ENCODE data around the gene ANKRD40.

Gene ANKRD40

GRCh38 chr17:50696365-50696879, 11.3 kb downstream of the ANKRD40 start:
- TF ChIP-seq GATA2 (IDR thresholded peaks at IDR 0.05; ENCODE audit: low read depth, low read length) (no peak), GATA3 (IDR thresholded peaks at IDR 0.05; ENCODE audit: low read depth, low read length) (no peak)

GRCh38 chr17:50693036-50693682, 14.6 kb downstream of the ANKRD40 start:
- no peak for TF ChIP-seq GATA2 (IDR thresholded peaks at IDR 0.05; ENCODE audit: low read depth, low read length)
- TF ChIP-seq GATA3 (IDR thresholded peaks at IDR 0.05; ENCODE audit: low read depth, low read length): no peak

- TF ChIP-seq GATA2 (IDR thresholded peaks at IDR 0.05; ENCODE audit: low read depth, low read length) (no peak), GATA3 (IDR thresholded peaks at IDR 0.05; ENCODE audit: low read depth, low read length) (no peak)
These were observed 15.2 kb downstream of the ANKRD40 start for GRCh38 chr17:50692448-50693035.

GRCh38 chr17:50691550-50692447, 15.9 kb downstream of the ANKRD40 start:
- no peak for TF ChIP-seq GATA3 (IDR thresholded peaks at IDR 0.05; ENCODE audit: low read depth, low read length)

DNA sequence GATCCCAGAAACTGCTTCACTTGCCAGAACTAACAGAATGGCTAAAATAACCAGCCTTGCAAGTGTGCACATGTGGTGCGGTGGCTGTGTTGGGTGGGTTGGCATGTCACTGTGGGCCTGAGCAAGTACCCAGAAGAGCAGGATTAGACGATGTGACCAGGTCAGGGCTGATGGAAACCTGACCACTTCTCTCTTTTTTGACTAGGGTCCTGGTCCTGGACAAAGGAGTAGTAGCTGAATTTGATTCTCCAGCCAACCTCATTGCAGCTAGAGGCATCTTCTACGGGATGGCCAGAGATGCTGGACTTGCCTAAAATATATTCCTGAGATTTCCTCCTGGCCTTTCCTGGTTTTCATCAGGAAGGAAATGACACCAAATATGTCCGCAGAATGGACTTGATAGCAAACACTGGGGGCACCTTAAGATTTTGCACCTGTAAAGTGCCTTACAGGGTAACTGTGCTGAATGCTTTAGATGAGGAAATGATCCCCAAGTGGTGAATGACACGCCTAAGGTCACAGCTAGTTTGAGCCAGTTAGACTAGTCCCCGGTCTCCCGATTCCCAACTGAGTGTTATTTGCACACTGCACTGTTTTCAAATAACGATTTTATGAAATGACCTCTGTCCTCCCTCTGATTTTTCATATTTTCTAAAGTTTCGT, 16.7 kb downstream of the ANKRD40 start:
- no peak for TF ChIP-seq GATA2 (IDR thresholded peaks at IDR 0.05; ENCODE audit: low read depth, low read length)
- no peak for TF ChIP-seq GATA3 (IDR thresholded peaks at IDR 0.05; ENCODE audit: low read depth, low read length)

- TF ChIP-seq GATA3 (IDR thresholded peaks at IDR 0.05; ENCODE audit: low read depth, low read length): no peak
- no peak for TF ChIP-seq GATA2 (IDR thresholded peaks at IDR 0.05; ENCODE audit: low read depth, low read length)
These were observed 17.5 kb downstream of the ANKRD40 start for GRCh38 chr17:50689956-50690886.

GRCh38 chr17:50689251-50689650, 18.5 kb downstream of the ANKRD40 start:
- TF ChIP-seq GATA2 (IDR thresholded peaks at IDR 0.05; ENCODE audit: low read depth, low read length): no peak
- TF ChIP-seq GATA3 (IDR thresholded peaks at IDR 0.05; ENCODE audit: low read depth, low read length): no peak

DNA sequence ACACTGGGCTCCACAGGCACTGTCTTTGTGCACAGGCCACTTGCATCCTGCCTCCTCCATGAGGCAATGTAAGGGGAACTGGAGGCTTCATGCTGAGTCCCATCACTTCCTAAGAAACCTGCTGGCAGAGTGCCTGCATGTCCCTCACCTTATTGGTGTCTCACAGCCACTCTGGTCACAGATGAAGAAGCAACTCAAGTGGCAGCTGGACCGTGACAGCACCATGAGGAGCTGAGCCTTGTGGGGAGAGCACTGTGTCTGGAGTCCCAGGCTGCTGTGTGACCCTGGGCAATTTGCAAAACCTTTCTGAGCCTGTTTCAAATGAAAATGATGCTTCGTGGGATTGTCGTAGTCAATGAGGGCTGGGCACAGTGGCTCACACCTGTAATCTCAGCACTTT, 19.5 kb downstream of the ANKRD40 start:
- no peak for TF ChIP-seq GATA3 (IDR thresholded peaks at IDR 0.05; ENCODE audit: low read depth, low read length)
- no peak for TF ChIP-seq GATA2 (IDR thresholded peaks at IDR 0.05; ENCODE audit: low read depth, low read length)

DNA sequence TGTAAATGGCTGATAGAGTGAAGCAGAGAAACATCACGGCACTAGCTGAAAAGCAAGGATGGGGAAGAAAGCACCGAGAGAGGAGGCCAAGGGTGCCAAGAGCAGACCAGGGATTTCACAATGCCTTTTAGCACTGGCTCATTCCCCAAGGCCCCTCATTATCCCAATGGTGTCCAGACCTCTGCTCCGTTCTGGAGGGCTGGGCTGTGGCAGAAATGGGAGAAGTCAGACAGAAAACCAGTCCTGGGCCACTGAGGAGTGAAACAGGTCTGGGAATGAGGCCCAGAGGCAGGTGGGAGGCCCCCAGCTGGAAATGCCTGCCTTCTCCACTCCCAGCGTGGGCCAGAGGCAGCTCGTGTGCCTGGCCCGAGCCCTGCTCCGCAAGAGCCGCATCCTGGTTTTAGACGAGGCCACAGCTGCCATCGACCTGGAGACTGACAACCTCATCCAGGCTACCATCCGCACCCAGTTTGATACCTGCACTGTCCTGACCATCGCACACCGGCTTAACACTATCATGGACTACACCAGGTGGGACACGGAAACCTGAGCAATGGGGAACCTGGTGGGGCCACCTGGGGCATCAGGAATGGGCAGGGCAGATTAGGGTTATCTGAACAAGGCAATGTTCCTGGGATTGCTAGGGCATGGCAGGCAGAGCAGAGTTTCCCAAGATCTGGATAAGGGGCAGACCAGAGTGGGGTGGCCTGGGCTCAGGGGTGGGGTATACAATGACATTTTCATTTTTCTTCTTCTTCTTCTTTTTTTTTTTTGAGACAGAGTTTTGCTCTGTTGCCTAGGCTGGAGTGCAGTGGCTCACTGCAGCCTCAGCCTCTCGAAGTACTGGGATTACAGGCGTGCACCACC, 20.3 kb downstream of the ANKRD40 start:
- TF ChIP-seq GATA3 (IDR thresholded peaks at IDR 0.05; ENCODE audit: low read depth, low read length): no peak
- TF ChIP-seq GATA2 (IDR thresholded peaks at IDR 0.05; ENCODE audit: low read depth, low read length): no peak

GRCh38 chr17:50686494-50687199, 21.1 kb downstream of the ANKRD40 start:
- TF ChIP-seq GATA3 (IDR thresholded peaks at IDR 0.05; ENCODE audit: low read depth, low read length) (no peak), GATA2 (IDR thresholded peaks at IDR 0.05; ENCODE audit: low read depth, low read length) (no peak)

GRCh38 chr17:50685691-50686493, 21.8 kb downstream of the ANKRD40 start:
- TF ChIP-seq GATA2 (IDR thresholded peaks at IDR 0.05; ENCODE audit: low read depth, low read length) (no peak), GATA3 (IDR thresholded peaks at IDR 0.05; ENCODE audit: low read depth, low read length) (no peak)
